Measurements from ENCODE around the gene POLR1F. TPM values are rescaled to one million over a fixed set of nuclear protein-coding genes. Genes with fewer than 3 reads are reported as not detected.

Gene POLR1F
- total and polyA plus RNA-seq, 2 donors (not counting 1 experiment from before 2014, with no cell fraction given) = 10.6 to 13.8 TPM

- CTCF ChIA-PET = no interaction called here
- ATAC-seq (ENCODE audit: low read depth) (no peak), DNase-seq (no peak)
- no peaks in the 10 kb centered on the region for H3K36me3 ChIP-seq (replicated peaks in 1 of 2; ENCODE audit: control extremely low read depth in 1 of 2, control insufficient read depth in 1 of 2, extremely low read depth in 1 of 2, insufficient read depth in 2 of 2, low read length in 1 of 2)
- POLR2A ChIA-PET = no interaction called here
- H3K9me3 Mint-ChIP-seq (ENCODE audit: insufficient read depth) = no peaks in the 10 kb centered on the region
- no peaks in the 10 kb centered on the region for H4K20me1 ChIP-seq (ENCODE audit: control insufficient read depth, insufficient read depth, low read length, poor library complexity, severe bottlenecking)
- no peaks in the 10 kb centered on the region for H3K9me3 ChIP-seq (ENCODE audit: control extremely low read depth in 1 of 3, control insufficient read depth in 2 of 3, insufficient read depth in 1 of 3, low read length in 2 of 3)
- H3K4me2 ChIP-seq (replicated peaks; ENCODE audit: low read depth, low read length, poor library complexity, severe bottlenecking) = no peak overlapping the region
- H3K79me2 ChIP-seq (ENCODE audit: control insufficient read depth, insufficient read depth, low read length) = no peaks in the 10 kb centered on the region
- WGBS (ENCODE audit: insufficient coverage) = 100% methylated on average over 2 of the region's 5 CpGs
- H3K9ac ChIP-seq (ENCODE audit: low read length) = no peak overlapping the region
- TF ChIP-seq CTCF (IDR thresholded peaks at IDR 0.05) = no peak
- TF ChIP-seq EZH2 (IDR thresholded peaks at IDR 0.05; ENCODE audit: borderline replicate concordance, insufficient read depth, low read depth, low read length, poor library complexity, severe bottlenecking) = no peak
- intact Hi-C loops (cut with micrococcal nuclease) = no loop called here
- no peak overlapping the region for H3K27ac Mint-ChIP-seq
- no peaks in the 10 kb centered on the region for H3K27me3 ChIP-seq (replicated peaks in 1 of 4; ENCODE audit: control extremely low read depth in 1 of 4, control insufficient read depth in 3 of 4, insufficient read depth in 4 of 4, low read length in 3 of 4)
- H2AFZ ChIP-seq (ENCODE audit: insufficient read depth, low read depth, low read length, poor library complexity, severe bottlenecking) = no peak overlapping the region
- no peak overlapping the region for H3K27ac ChIP-seq (ENCODE audit: low read length in 2 of 2)
- peaks cover 0 to 6% of the 10 kb centered on the region in 2 donors for H3K4me1 ChIP-seq (ENCODE audit: control insufficient read depth in 2 of 2, insufficient read depth in 2 of 2, low read length in 2 of 2)
- H3K4me3 ChIP-seq (ENCODE audit: control extremely low read depth in 1 of 5, extremely low read depth in 1 of 5, insufficient read depth in 1 of 5, low read depth in 2 of 5, low read length in 4 of 5) = no peak overlapping the region
- H3K27me3 Mint-ChIP-seq = no peaks in the 10 kb centered on the region
- no peak overlapping the region for H3K4me3 Mint-ChIP-seq
- peaks cover 9% of the 10 kb centered on the region for H3K4me1 Mint-ChIP-seq
These were observed 27.2 kb downstream of the POLR1F start for GRCh38 chr7:19681596-19681995.

- H3K4me1 Mint-ChIP-seq = peaks cover 15% of the 10 kb centered on the region
- H3K27ac Mint-ChIP-seq = no peak overlapping the region
- no peak overlapping the region for H3K4me2 ChIP-seq (replicated peaks; ENCODE audit: low read depth, low read length, poor library complexity, severe bottlenecking)
- peak overlapping the region; percentile 5 for H2AFZ ChIP-seq (ENCODE audit: insufficient read depth, low read depth, low read length, poor library complexity, severe bottlenecking)
- CTCF ChIA-PET = interaction anchor here (1.3 kb wide), 1 partner anchor 921 kb away, joined by 3 read pairs; no protein-coding TSS in a partner anchor
- H3K9me3 Mint-ChIP-seq (ENCODE audit: insufficient read depth) = no peaks in the 10 kb centered on the region
- no peaks in the 10 kb centered on the region for H3K9me3 ChIP-seq (ENCODE audit: control extremely low read depth in 1 of 3, control insufficient read depth in 2 of 3, insufficient read depth in 1 of 3, low read length in 2 of 3)
- no peak overlapping the region for H3K4me3 ChIP-seq (ENCODE audit: control extremely low read depth in 1 of 5, extremely low read depth in 1 of 5, insufficient read depth in 1 of 5, low read depth in 2 of 5, low read length in 4 of 5)
- H3K27me3 Mint-ChIP-seq = no peaks in the 10 kb centered on the region
- no peaks in the 10 kb centered on the region for H3K27me3 ChIP-seq (replicated peaks in 1 of 4; ENCODE audit: control extremely low read depth in 1 of 4, control insufficient read depth in 3 of 4, insufficient read depth in 4 of 4, low read length in 3 of 4)
- no CpG with 5 or more reads among the region's 2 CpGs for WGBS (ENCODE audit: insufficient coverage)
- H3K27ac ChIP-seq (ENCODE audit: low read length in 2 of 2) = peak overlapping the region in 1 of 2 donors; percentile 9
- H3K36me3 ChIP-seq (replicated peaks in 1 of 2; ENCODE audit: control extremely low read depth in 1 of 2, control insufficient read depth in 1 of 2, extremely low read depth in 1 of 2, insufficient read depth in 2 of 2, low read length in 1 of 2) = no peaks in the 10 kb centered on the region
- TF ChIP-seq EZH2 (IDR thresholded peaks at IDR 0.05; ENCODE audit: borderline replicate concordance, insufficient read depth, low read depth, low read length, poor library complexity, severe bottlenecking) = no peak
- no peak for TF ChIP-seq CTCF (IDR thresholded peaks at IDR 0.05)
- H4K20me1 ChIP-seq (ENCODE audit: control insufficient read depth, insufficient read depth, low read length, poor library complexity, severe bottlenecking) = no peaks in the 10 kb centered on the region
- peaks cover 0 to 6% of the 10 kb centered on the region in 2 donors for H3K4me1 ChIP-seq (ENCODE audit: control insufficient read depth in 2 of 2, insufficient read depth in 2 of 2, low read length in 2 of 2)
- POLR2A ChIA-PET = no interaction called here
- intact Hi-C loops (cut with micrococcal nuclease) = no loop called here
- no peaks in the 10 kb centered on the region for H3K79me2 ChIP-seq (ENCODE audit: control insufficient read depth, insufficient read depth, low read length)
- no peak overlapping the region for H3K9ac ChIP-seq (ENCODE audit: low read length)
- no peak overlapping the region for H3K4me3 Mint-ChIP-seq
- DNase-seq = no peak
- no peak for ATAC-seq (ENCODE audit: low read depth)
These were observed 31.7 kb downstream of the POLR1F start for GRCh38 chr7:19677180-19677579.
